Hepatocyte (in vitro differentiated cells): ENCODE results near the gene TOR4A. TPM values are rescaled to one million over a fixed set of nuclear protein-coding genes. Genes with fewer than 3 reads are reported as not detected.

Experiments
- DNase-seq: peaks from one replicate; pipeline ENCODE4 v3.0.0-alpha.2; 2016; ENCODE audit warnings: low spot score
- H2AFZ ChIP-seq: fragments of 200-600 bp; sonication (generic); 2 replicates; pipeline ENCODE4 v1.6.0; 2016; ENCODE audit warnings: antibody characterized with exemption, mild to moderate bottlenecking
- H3K27ac ChIP-seq: fragments of 200-600 bp; sonication (generic); 2 replicates; pipeline ENCODE4 v1.5.1; 2016; ENCODE audit warnings: mild to moderate bottlenecking
- H3K27me3 ChIP-seq: fragments of 200-600 bp; sonication (generic); 2 replicates; pipeline ENCODE4 v1.6.1; 2016
- H3K36me3 ChIP-seq: fragments of 200-600 bp; sonication (generic); replicated peaks from 2 replicates; pipeline ENCODE4 v1.5.1; 2016; ENCODE audit warnings: low read depth; ENCODE audit not compliant: insufficient read depth
- H3K4me1 ChIP-seq: fragments of 200-600 bp; sonication (generic); 2 replicates; pipeline ENCODE4 v1.5.1; 2016; ENCODE audit warnings: mild to moderate bottlenecking, moderate library complexity; ENCODE audit not compliant: insufficient read depth
- H3K4me2 ChIP-seq: fragments of 200-600 bp; sonication (generic); 2 replicates; pipeline ENCODE4 v1.6.0; 2016
- H3K4me3 ChIP-seq: fragments of 200-600 bp; sonication (generic); 2 replicates; pipeline ENCODE4 v1.5.1; 2016; ENCODE audit warnings: mild to moderate bottlenecking
- H3K79me2 ChIP-seq: fragments of 200-600 bp; sonication (generic); 2 replicates; pipeline ENCODE4 v1.6.0; 2017; ENCODE audit warnings: mild to moderate bottlenecking
- H3K9me2 ChIP-seq: fragments of 200-600 bp; sonication (generic); replicated peaks from 2 replicates; pipeline ENCODE4 v1.6.0; 2017; ENCODE audit warnings: mild to moderate bottlenecking; ENCODE audit not compliant: insufficient read depth
- H3K9me3 ChIP-seq: fragments of 200-600 bp; sonication (generic); 2 replicates; pipeline ENCODE4 v1.5.1; 2016; ENCODE audit warnings: low read depth, mild to moderate bottlenecking
- H4K20me1 ChIP-seq: fragments of 200-600 bp; sonication (generic); 2 replicates; pipeline ENCODE4 v1.6.0; 2016; ENCODE audit warnings: mild to moderate bottlenecking; ENCODE audit not compliant: insufficient read depth, poor library complexity, severe bottlenecking
- CTCF ChIP-seq: fragments of 200-600 bp; sonication (generic); IDR thresholded peaks from 2 replicates; pipeline ENCODE4 v1.5.1; 2016; ENCODE audit warnings: antibody characterized with exemption, mild to moderate bottlenecking; ENCODE audit not compliant: poor library complexity
- EZH2 ChIP-seq: fragments of 200-600 bp; sonication (generic); IDR thresholded peaks from 2 replicates; pipeline ENCODE4 v1.6.1; 2016; ENCODE audit warnings: antibody characterized with exemption, mild to moderate bottlenecking, borderline replicate concordance
- EZH2phosphoT487 ChIP-seq: fragments of 200-600 bp; sonication (generic); IDR thresholded peaks from one replicate; pipeline ENCODE4 v1.6.1; 2018; ENCODE audit warnings: antibody characterized with exemption, mild to moderate bottlenecking, low read depth, moderate library complexity; ENCODE audit not compliant: unreplicated experiment, severe bottlenecking
- WGBS: methylation state at CpG from one replicate; pipeline ENCODE4 v1.1.6; 2016; ENCODE audit warnings: low lambda C conversion rate; ENCODE audit errors: missing lambda C conversion rate; 5-methylcytosine and 5-hydroxymethylcytosine counted together
- polyA plus RNA-seq: library from polyadenylated mRNA; unstranded; fragments of >200 nt; fragmentation: Nextera tagmentation; extraction: Ambion mirVana; gene quantifications from 2 replicates; pipeline ENCODE4 v1.2.1, GENCODE V29; 2016
- total RNA-seq: library from RNA; depleted of rRNA; stranded (reverse); fragments of >200 nt; gene quantifications from 2 replicates; pipeline ENCODE4 v1.2.3, GENCODE V29; 2014

TOR4A gene
- total and polyA plus RNA-seq, 2 experiments from 2014 or later = 8.0 to 14.4 TPM

DNA sequence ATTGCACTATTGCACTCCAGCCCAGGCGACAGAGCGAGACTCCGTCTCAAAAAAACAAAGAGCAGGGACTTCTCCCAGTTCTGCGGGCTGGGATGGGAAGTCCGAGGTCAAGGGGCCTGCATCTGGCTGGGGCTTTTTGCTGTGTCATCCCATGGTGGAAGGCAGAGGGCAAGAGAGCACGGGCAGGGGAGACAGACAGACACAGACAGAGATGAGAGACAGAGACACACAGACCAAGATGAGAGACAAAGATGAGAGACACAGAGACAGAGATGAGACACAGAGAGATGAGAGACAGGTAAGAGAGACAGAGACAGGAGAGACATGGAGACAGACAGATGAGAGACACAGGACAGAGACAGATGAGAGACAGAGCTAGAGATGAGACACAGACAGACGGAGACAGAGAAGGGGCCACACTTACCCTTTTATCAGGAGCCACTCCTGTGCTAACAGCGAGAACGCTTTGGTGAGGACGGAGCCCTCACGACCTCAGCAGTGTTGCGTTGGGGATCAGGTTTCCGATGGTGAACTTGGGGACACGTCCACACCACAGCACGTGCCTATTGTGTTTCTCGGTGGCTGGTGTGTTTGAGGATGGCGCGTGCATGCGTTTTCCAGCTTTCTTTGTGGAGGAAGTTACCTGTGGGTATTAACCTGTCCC, 8.9 kb upstream of the TOR4A start:
- Histone ChIP-seq H4K20me1 (no peaks in the 10 kb centered on the region), H3K4me1 (no peaks in the 10 kb centered on the region), H2AFZ (no peak overlapping the region), H3K27ac (no peak overlapping the region), H3K4me3 (no peak overlapping the region), H3K9me3 (no peaks in the 10 kb centered on the region), H3K36me3 (no peaks in the 10 kb centered on the region), H3K9me2 (no peaks in the 10 kb centered on the region), H3K27me3 (no peaks in the 10 kb centered on the region), H3K4me2 (no peak overlapping the region), H3K79me2 (no peaks in the 10 kb centered on the region)
- 88% methylated on average over 19 of the region's 19 CpGs for WGBS
- no peak for DNase-seq
- no peak for TF ChIP-seq EZH2phosphoT487
- no peak for TF ChIP-seq EZH2
- TF ChIP-seq CTCF = no peak

DNA sequence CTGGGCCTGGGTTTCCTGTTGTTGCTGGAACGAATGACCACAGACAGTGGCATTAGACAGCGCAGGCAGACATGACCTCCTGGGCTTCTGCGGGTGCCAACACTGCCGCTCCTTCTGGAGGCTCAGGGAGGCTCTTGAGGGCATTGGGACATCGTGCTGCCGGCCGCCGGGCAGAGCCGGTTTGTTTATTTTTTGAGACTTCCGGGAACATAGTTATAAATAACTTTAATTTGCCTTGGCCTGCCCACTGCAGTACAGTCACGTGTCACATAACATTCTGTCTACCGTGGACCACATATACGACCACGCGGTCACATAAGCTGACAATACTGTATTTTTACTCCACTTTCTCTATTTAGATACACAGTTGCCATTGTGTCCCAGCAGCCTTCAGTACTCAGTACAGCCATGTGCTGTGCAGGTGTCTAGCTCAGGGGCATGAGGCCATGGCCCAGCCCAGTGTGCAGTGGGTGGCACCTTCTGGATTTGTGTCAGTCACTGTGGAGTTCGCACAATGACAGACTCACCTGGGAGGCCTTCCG, 8.2 kb upstream of the TOR4A start:
- Histone ChIP-seq H3K9me3 (no peaks in the 10 kb centered on the region), H4K20me1 (no peaks in the 10 kb centered on the region), H2AFZ (no peak overlapping the region), H3K4me1 (no peaks in the 10 kb centered on the region), H3K36me3 (no peaks in the 10 kb centered on the region), H3K4me3 (no peak overlapping the region), H3K79me2 (no peaks in the 10 kb centered on the region), H3K27ac (no peak overlapping the region), H3K9me2 (no peaks in the 10 kb centered on the region), H3K27me3 (no peaks in the 10 kb centered on the region), H3K4me2 (no peak overlapping the region)
- peak; percentile 6 for DNase-seq
- no peak for TF ChIP-seq CTCF
- TF ChIP-seq EZH2 = no peak
- TF ChIP-seq EZH2phosphoT487 = no peak
- WGBS = 79% methylated on average over 17 of the region's 17 CpGs

DNA sequence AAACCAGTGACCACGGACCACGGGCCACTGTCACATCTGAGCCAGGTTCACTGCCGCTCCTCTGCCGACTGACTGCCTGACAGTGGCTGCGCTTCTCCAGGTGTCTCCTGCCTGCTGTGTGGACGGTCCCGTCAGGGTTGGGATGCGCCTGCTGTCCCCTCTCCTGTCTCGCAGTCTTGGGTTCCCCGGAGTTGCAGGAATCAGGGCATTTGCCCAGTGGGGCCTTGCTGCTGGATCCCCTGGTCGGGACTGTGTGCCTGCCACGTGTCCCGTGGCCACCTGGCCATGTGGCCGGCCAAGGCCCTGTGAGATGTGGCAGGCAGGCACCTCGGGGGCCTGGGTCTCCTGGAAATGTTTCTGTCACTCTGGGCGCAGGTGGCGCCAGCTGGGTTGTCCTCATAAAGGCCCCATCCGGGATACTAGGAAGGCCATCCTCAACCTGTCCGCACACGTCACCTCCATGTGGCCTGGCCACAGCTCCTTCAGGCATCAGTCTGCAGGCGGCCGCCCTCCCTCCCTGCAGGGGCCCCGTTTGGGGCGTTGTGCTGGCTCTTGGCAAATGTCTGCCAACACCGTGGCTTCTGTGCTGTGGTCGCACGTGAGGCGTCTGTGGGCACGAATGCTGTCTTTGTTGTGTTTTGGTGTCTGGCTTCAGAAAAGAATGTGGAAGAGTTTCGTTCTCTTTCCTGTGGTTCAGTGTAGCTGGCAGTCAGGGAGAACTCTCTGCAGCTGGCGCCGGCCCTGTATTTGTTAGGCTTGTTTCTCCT, 6.4 kb upstream of the TOR4A start:
- Histone ChIP-seq H3K27me3 (no peaks in the 10 kb centered on the region), H2AFZ (no peak overlapping the region), H3K36me3 (no peaks in the 10 kb centered on the region), H3K27ac (no peak overlapping the region), H3K9me3 (no peaks in the 10 kb centered on the region), H3K9me2 (no peaks in the 10 kb centered on the region), H3K79me2 (no peaks in the 10 kb centered on the region), H3K4me2 (no peak overlapping the region), H3K4me3 (no peak overlapping the region), H3K4me1 (peaks cover 4% of the 10 kb centered on the region), H4K20me1 (no peaks in the 10 kb centered on the region)
- no peak for DNase-seq
- 93% methylated on average over 30 of the region's 32 CpGs for WGBS
- TF ChIP-seq EZH2phosphoT487 (no peak), EZH2 (no peak), CTCF (no peak)
